GM12878 (cell line): ENCODE results near the gene MAST4. TPM values are rescaled to one million over a fixed set of nuclear protein-coding genes. Genes with fewer than 3 reads are reported as not detected.

Source experiments
- ATAC-seq: fragments of 200-7000 bp; cut with Tn5 transposase; 3 replicates; pipeline ENCODE4 v1.9.1; 2020; ENCODE audit warnings: mild to moderate bottlenecking, moderate library complexity
- BruUV-seq: library from RNA; stranded (reverse); fragments of 400-500 nt; replicated peaks from 2 replicates; lab custom pipeline; 2021; lab: Mats Ljungman, UMichigan
- CTCF ChIA-PET: fragments of 300-600 bp; sonication (Branson Sonifier 250); formaldehyde crosslinking; extraction: SDS; loops from one replicate; lab custom pipeline; 2021; ENCODE audit warnings: inconsistent platforms; lab: Yijun Ruan, JAX
- POLR2A ChIA-PET: fragments of 350-600 bp; formaldehyde crosslinking; extraction: SDS; loops from one replicate; lab custom pipeline; 2021; ENCODE audit warnings: inconsistent platforms; lab: Charles Lee
- RAD21 ChIA-PET: fragments of 300-600 bp; sonication (Branson Sonifier 250); formaldehyde crosslinking; loops from one replicate; lab custom pipeline; 2023; ENCODE audit warnings: antibody characterized with exemption; ENCODE audit not compliant: unreplicated experiment; lab: Charles Lee
- SMC1A ChIA-PET: fragments of 300-600 bp; sonication (Branson Sonifier 250); formaldehyde crosslinking; loops from one replicate; lab custom pipeline; 2023; ENCODE audit not compliant: unreplicated experiment, uncharacterized antibody; lab: Charles Lee
- DNase-seq: peaks from one replicate; pipeline ENCODE4 v3.0.0-alpha.2; 2011; ENCODE audit warnings: low read depth, low spot score
- FAIRE-seq: peaks from 3 replicates; lab custom pipeline; 2011; peaks lifted over from hg19 to GRCh38; lab: Jason Lieb, UNC
- H2AFZ ChIP-seq: 2 replicates; pipeline ENCODE4 v1.6.0; 2011; ENCODE audit warnings: low read depth, low read length, control low read depth; ENCODE audit not compliant: control insufficient read depth
- H3K27ac ChIP-seq: 2 replicates; pipeline ENCODE4 v1.5.1; 2011; ENCODE audit warnings: control low read depth; ENCODE audit not compliant: control insufficient read depth, insufficient read depth
- H3K27me3 ChIP-seq, 2 experiments: replicated peaks in 1 of 2; 2 replicates each; pipeline versions ENCODE4 v1.6.0 to v1.6.1; 2011; ENCODE audit warnings: low read length in 1 of 2; ENCODE audit not compliant: control insufficient read depth in 2 of 2, insufficient read depth in 2 of 2
- H3K36me3 ChIP-seq, 2 experiments: 2 replicates each; pipeline ENCODE4 v1.5.1; 2011; ENCODE audit warnings: low read length in 1 of 2; ENCODE audit not compliant: control insufficient read depth in 2 of 2, insufficient read depth in 2 of 2
- H3K4me1 ChIP-seq: 2 replicates; pipeline ENCODE4 v1.6.1; 2011; ENCODE audit warnings: mild to moderate bottlenecking, low read length, moderate library complexity, mixed read lengths; ENCODE audit not compliant: control insufficient read depth, insufficient read depth
- H3K4me2 ChIP-seq: 2 replicates; pipeline ENCODE4 v1.6.0; 2011; ENCODE audit warnings: control low read depth; ENCODE audit not compliant: control insufficient read depth, insufficient read depth
- H3K4me3 ChIP-seq: fragments of 200-600 bp; sonication (generic); 2 replicates; pipeline ENCODE4 v1.5.1; 2016
- H3K79me2 ChIP-seq: 2 replicates; pipeline ENCODE4 v1.6.0; 2011; ENCODE audit warnings: low read length; ENCODE audit not compliant: control insufficient read depth, insufficient read depth
- H3K9ac ChIP-seq: 2 replicates; pipeline ENCODE4 v1.8.0; 2011; ENCODE audit warnings: low read length, control low read depth, mixed read lengths; ENCODE audit not compliant: control insufficient read depth, insufficient read depth
- H3K9me3 ChIP-seq: replicated peaks from 3 replicates; pipeline ENCODE4 v1.5.1; 2011; ENCODE audit warnings: mild to moderate bottlenecking, low read length; ENCODE audit not compliant: control insufficient read depth, insufficient read depth
- H4K20me1 ChIP-seq: 2 replicates; pipeline ENCODE4 v1.6.0; 2011; ENCODE audit not compliant: control insufficient read depth, insufficient read depth
- ATF2 ChIP-seq: IDR thresholded peaks from 2 replicates; pipeline ENCODE4 v1.6.1; 2012; ENCODE audit warnings: low read length, inconsistent platforms
- CHD2 ChIP-seq: IDR thresholded peaks from 2 replicates; pipeline ENCODE4 v1.6.1; 2011; ENCODE audit warnings: low read depth, low read length, improper control_type of control experiment, borderline replicate concordance
- IRF4 ChIP-seq: IDR thresholded peaks from 2 replicates; pipeline ENCODE4 v1.6.1; 2011; ENCODE audit warnings: low read depth, low read length
- NFYB ChIP-seq: IDR thresholded peaks from 2 replicates; pipeline ENCODE4 v1.6.1; 2011; ENCODE audit warnings: low read depth, mild to moderate bottlenecking, low read length, improper control_type of control experiment, moderate library complexity; ENCODE audit not compliant: insufficient read depth
- PAX8 ChIP-seq: fragments of 450-650 bp; IDR thresholded peaks from 2 replicates; pipeline ENCODE4 v1.6.1; 2017; ENCODE audit warnings: mild to moderate bottlenecking, moderate library complexity
- PBX3 ChIP-seq: IDR thresholded peaks from 2 replicates; pipeline ENCODE4 v1.6.1; 2011; ENCODE audit warnings: mild to moderate bottlenecking, low read depth, low read length, moderate library complexity; ENCODE audit not compliant: insufficient replicate concordance
- RB1 ChIP-seq: fragments of 450-650 bp; formaldehyde crosslinking; IDR thresholded peaks from 2 replicates; pipeline ENCODE4 v1.6.1; 2017; ENCODE audit warnings: mild to moderate bottlenecking, borderline replicate concordance
- SMAD1 ChIP-seq: fragments of 450-650 bp; IDR thresholded peaks from 2 replicates; pipeline ENCODE4 v1.6.1; 2018; ENCODE audit warnings: mild to moderate bottlenecking, low read depth; ENCODE audit not compliant: partially characterized antibody
- SUZ12 ChIP-seq: fragments of 200-600 bp; sonication (generic); IDR thresholded peaks from one replicate; pipeline ENCODE4 v1.6.1; 2018; ENCODE audit warnings: antibody characterized with exemption, mild to moderate bottlenecking; ENCODE audit not compliant: unreplicated experiment
- ZNF592 ChIP-seq: fragments of 450-650 bp; IDR thresholded peaks from 2 replicates; pipeline ENCODE4 v1.6.1; 2017; ENCODE audit warnings: mild to moderate bottlenecking, moderate library complexity
- WGBS: methylation state at CpG from one replicate; pipeline ENCODE4 v1.1.6; 2016; ENCODE audit warnings: low lambda C conversion rate; ENCODE audit not compliant: insufficient replicate concordance, insufficient coverage; ENCODE audit errors: missing lambda C conversion rate; 5-methylcytosine and 5-hydroxymethylcytosine counted together
- in situ Hi-C: fragments of 300-500 bp; cut with MboI; formaldehyde crosslinking; loops from 9 replicates; pipeline ENCODE4 v1.14.3; 2018; ENCODE audit warnings: mixed read lengths
- intact Hi-C: fragments of 100-400 bp; cut with micrococcal nuclease; formaldehyde crosslinking; loops from one replicate; pipeline ENCODE4 v1.14.2; 2022; ENCODE audit not compliant: unreplicated experiment
- polyA plus RNA-seq, 11 experiments: library from polyadenylated mRNA; depleted of rRNA in 4 of 11; unstranded in 6 of 11; stranded (reverse) in 5 of 11; fragments of >200 nt; fragmentation: Nextera tagmentation in 4 of 11; fragmentation: Illumina TruSeq in 1 of 11; extraction: Ambion mirVana in 4 of 11; extraction: Trizol in 1 of 11; gene quantifications; 1 replicate in 1 of 11; 2 replicates in 10 of 11; pipeline versions ENCODE4 v1.2.1 to v1.2.3, GENCODE V29; 2011 to 2016; ENCODE audit warnings: inconsistent platforms in 2 of 11, missing spikeins in 2 of 11, low read depth in 1 of 11
- total RNA-seq, 4 experiments: library from RNA; depleted of rRNA in 3 of 4; stranded (reverse); fragments of >200 nt in 3 of 4; fragmentation: Illumina TruSeq in 1 of 4; extraction: Trizol in 1 of 4; gene quantifications; 2 replicates each; pipeline versions ENCODE4 v1.2.1 to v1.2.3, GENCODE V29; 2013 to 2021

MAST4 gene
- total and polyA plus RNA-seq, 10 of the 15 experiments (the other 5 are each of a cell fraction or from before 2014, with no cell fraction given): 0.02 to 1.6 (median 0.29) TPM; not detected in 1

GRCh38 chr5:66684663-66685062, 88.5 kb downstream of the MAST4 start (continued):
- TF ChIP-seq ATF2: no peak
- TF ChIP-seq ZNF592: no peak
- no peak for TF ChIP-seq SMAD1
- TF ChIP-seq, all 136 proteins: peak for 0

- ChIA-PET POLR2A (no interaction called here), RAD21 (no interaction called here), SMC1A (no interaction called here), CTCF (interaction anchor here (0.6 kb wide), 1 partner anchor 604 kb away, joined by 3 read pairs; no protein-coding TSS in a partner anchor)
- ATAC-seq (no peak), FAIRE-seq (no peak), DNase-seq (no peak)
- no peak overlapping the region for H3K9ac ChIP-seq
- intact Hi-C loops: no loop called here
- 40% methylated on average over 5 of the region's 5 CpGs for WGBS
- no peaks in the 10 kb centered on the region for H4K20me1 ChIP-seq
- BruUV-seq: no TSS peak
- H3K79me2 ChIP-seq: no peaks in the 10 kb centered on the region
- no peak for TF ChIP-seq CHD2
- TF ChIP-seq IRF4: no peak
- TF ChIP-seq NFYB: no peak
- no peak for TF ChIP-seq PBX3
- TF ChIP-seq PAX8: no peak
- TF ChIP-seq RB1: no peak
- TF ChIP-seq SUZ12: no peak
- no peaks in the 10 kb centered on the region for H3K27me3 ChIP-seq
- no peaks in the 10 kb centered on the region for H3K4me1 ChIP-seq
- in situ Hi-C loops: no loop called here
- H3K4me3 ChIP-seq: no peak overlapping the region
- H3K9me3 ChIP-seq: no peaks in the 10 kb centered on the region
- H3K4me2 ChIP-seq: no peak overlapping the region
- no peaks in the 10 kb centered on the region for H3K36me3 ChIP-seq
- H3K27ac ChIP-seq: no peak overlapping the region
- no peak overlapping the region for H2AFZ ChIP-seq
Measured at GRCh38 chr5:66689522-66690220, 93.5 kb downstream of the MAST4 start.
